Measurements from ENCODE around the gene CDYL.
A peak's percentile ranks its signal among the peaks of the same experiment; 100 is the strongest.
"Not testable (repeated sequence)": the region's sequence is repeated elsewhere in the genome, so short reads cannot be mapped to it uniquely, and the experiment has no call there.

Gene CDYL

GRCh38 chr6:4805553-4806336, 29.5 kb downstream of the CDYL start:
- DNase-seq = peak; percentile 61 to 75

- no peak for DNase-seq
Observed at GRCh38 chr6:4806337-4806725, 30.1 kb downstream of the CDYL start.

DNA sequence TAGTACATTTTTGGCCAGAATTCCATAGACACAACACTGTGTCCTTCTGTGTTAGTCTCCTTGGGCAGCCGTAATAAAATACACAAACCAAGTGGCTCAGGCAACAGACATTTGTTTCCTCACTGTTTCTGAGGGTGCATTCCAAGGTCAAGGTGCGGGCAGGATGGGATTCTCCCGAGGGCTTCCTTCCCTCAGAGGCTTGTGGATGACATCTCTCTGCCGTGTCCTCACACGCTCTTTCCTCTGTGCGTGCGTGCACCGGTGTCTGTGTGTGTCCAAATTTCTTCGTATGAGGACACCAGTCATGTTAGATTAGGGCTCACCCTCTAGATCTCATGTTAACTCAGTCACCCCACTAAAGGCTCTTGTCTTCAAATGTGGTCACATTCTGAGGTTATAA, 30.6 kb downstream of the CDYL start:
- DNase-seq = no peak

DNA sequence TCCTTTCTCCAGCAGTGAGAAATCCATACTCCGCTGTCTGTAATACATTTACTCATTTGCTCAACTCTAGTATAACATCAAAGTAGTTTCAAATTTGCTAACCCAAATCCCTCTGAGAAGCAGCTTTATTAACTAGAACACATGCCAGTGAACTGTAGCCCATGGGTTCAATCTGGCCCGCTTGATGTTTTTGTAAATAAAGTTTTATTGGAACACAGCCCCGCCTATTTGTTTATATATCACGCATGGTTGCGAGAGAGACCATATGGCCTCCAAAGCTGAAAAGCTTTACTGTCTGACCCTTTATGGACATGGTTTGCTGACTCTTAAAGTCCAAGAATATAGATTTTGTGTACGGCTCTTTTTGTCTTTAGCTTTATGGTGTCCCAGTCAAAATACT, 32.2 kb downstream of the CDYL start:
- DNase-seq = no peak

DNA sequence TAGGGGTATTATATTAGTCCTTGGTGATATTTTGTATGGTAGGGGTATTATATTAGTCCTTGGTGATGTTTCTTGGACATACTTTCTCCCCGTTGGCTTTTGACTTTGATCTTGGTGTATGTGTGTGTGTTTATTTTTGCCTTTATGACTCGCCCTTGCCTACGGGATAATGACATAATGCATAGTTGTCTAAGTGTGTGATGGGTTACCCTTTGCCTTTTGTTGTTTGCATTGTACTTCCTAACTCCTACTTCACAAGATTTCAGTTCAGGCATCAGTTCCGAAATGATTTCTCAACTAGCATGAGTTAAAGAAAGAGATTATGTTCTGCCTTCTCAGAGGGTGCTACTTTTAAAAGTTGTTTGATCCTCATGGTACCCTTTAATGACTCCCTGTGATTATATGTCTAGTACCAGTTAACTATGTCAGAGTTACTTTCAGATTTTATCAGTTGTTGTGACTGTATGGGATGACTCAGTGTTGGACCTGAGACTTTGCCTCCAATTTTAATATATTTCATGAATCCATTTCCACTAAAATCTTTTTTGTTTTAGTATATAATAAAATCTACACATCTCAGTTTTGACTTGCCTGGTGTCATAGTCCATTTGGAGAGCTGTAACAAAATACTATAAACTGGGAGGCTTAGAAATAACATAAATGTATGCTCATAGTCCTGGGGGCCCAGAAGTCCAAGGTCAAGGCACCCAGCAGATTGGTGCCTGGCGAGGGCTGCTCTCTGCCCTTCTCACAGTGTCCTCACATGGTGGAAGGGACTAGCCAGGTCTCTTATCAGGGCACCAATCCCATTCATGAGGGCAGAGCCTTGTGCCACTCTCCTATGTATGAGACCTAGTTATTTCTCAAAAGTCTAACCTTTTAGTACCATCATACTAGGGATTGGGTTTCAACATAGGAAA, 34.1 kb downstream of the CDYL start:
- no peak for DNase-seq

DNA sequence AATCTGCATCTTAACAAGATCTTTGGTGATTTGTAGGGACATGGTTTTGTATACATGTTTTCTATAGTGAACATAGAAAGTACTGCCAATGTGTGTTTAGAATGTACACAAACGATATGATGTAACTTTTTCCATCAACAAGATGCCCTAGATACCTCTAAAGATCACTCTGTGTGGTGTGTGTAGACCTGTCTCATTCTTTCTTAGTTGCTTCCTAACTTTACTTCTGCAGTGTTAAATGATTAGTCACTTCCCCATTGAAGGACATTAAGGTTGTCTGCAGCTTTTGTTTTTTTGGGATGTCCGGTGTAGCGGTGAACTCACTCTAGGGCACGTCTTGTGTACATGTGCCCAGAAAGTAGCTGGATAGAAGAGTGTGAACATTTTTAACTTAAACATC, 35.9 kb downstream of the CDYL start:
- DNase-seq = no peak

- DNase-seq = no peak
Observed at GRCh38 chr6:4813055-4813454, 36.9 kb downstream of the CDYL start.

DNA sequence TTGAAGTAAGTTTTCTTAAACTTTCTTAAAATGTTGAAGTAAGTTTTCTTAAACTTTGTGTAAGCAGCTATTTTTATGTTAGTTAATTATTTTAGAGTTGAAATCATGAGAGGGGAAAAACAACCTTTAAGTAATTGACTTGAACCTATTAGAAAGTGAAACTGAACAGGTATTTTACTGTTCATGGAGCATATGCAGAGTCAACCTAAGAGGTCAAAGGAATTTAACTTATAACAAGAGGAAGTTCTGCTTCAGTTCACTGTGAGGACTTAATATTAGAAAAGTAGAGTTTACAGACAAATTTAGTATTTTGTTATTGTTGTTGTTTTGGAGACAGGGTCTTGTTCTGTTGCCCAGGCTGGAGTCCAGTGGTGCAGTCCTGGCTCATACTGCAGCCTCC, 38.0 kb downstream of the CDYL start:
- no peak for DNase-seq

DNA sequence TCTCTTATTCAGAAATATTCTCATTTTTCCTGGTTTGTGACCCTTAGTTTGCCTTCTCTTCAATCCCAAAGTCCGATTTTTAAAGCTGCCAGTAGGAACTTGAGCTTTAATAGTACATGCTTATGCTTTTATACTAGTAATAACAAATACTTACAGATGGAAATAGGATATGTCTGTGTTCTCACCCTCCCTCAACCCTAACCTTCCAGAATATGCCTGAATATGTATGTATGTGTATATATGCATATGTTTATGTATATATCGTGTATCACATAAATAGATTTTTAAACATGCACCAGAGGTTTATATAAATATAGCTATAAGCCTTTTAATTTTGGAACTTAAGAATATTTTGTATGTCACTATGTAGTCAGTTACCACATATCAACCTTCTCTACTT, 38.8 kb downstream of the CDYL start:
- DNase-seq = no peak

- DNase-seq = no peak
Observed at GRCh38 chr6:4815584-4815983, 39.4 kb downstream of the CDYL start.

DNA sequence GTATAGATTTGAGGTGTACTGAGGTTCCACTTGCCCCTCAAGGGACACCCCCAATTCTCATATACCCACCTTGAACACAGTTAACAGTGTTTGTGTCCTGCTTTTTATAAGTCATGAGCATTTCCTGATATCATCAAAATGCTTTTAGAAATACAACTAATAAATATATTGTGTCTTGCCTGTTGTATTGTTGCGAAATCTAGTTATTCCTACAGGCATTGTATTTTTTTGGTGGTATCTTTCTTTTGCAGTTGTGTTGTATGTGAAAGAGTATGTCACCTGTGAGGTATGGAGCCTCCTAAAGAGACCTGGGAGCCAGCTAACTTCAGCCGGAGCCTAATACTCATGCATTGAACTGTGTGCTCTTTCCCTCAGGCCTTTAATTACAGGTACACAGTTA, 40.7 kb downstream of the CDYL start:
- no peak for DNase-seq

DNA sequence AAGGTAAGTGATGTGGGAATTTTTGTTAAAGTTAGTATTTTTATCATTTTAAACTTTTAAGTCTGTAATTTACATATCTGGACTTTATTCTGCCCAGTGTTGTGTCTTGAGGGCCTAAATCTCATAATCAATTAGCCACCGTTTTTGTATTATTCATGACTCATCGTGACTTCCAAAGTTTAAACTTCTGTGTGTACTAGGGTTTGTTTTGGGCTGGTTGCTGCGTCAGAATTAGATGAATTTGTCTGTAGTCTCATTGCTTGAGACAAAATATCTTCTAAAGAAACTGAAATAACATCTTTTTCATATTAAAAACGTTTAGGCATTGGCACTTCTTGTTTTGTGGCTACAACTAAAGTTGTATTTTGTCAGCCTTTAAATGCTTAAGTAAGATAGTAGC, 41.3 kb downstream of the CDYL start:
- DNase-seq = no peak

GRCh38 chr6:4818272-4818938, 42.2 kb downstream of the CDYL start:
- DNase-seq = no peak

- no peak for DNase-seq
Observed at GRCh38 chr6:4819706-4820283, 43.6 kb downstream of the CDYL start.

GRCh38 chr6:4820704-4821276, 44.6 kb downstream of the CDYL start:
- DNase-seq = no peak

DNA sequence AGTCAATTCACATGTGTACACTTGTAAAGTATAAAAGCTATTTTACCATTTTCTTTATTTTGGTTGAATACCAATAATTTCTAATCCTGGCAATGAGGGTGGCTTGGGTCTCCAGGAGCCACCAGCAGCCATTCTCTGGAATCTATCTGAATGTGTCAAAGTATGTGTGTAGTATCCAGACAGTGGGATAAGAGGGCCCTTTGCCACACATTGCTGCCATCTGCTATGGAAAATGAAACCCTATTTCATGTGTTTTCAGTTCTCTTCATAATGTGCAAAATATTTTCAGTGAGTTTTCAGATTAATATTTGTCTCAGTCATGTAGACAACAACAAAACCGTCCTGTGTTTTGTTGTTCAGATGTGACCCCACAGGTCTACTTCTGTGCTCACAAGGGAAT, 46.3 kb downstream of the CDYL start:
- DNase-seq = no peak

DNA sequence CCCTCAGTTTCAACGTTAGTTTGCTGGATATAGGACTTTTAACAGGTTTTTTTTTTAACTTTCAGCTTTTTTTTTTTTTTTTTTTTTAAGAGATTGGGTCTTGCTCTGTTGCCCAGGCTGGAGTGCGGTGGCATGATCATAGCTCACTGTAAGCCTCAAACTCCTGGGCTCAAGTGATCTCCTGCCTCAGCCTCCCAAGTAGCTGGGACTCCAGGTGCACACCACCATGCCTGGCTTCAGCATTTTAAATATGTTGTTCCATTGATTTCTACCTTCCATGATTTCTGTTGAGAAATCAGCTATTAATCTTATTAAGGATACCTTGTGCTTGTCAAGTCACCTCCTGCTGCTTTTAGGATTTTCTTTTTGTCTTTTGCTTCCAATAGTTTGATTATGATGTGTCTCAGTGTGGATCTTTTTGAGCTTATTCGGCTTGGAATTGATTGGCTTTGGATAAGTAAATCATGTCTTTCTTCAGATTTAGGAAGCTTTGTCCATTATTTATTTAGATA, 52.0 kb downstream of the CDYL start:
- DNase-seq = no peak

GRCh38 chr6:4829089-4829488, 52.9 kb downstream of the CDYL start:
- DNase-seq = no peak

DNA sequence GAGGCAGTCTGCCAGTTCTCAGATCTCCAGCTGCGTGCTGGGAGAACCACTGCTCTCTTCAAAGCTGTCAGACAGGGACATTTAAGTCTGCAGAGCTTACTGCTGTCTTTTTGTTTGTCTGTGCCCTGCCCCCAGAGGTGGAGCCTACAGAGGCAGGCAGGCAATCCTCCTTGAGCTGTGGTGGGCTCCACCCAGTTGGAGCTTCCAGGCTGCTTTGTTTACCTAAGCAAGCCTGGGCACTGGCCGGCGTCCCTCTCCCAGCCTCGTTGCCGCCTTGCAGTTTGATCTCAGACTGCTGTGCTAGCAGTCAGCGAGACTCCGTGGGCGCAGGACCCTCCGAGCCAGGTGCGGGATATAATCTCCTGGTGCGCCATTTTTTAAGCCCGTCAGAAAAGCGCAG, 59.3 kb downstream of the CDYL start:
- not testable (repeated sequence) for DNase-seq

GRCh38 chr6:4840169-4840568, 64.0 kb downstream of the CDYL start:
- no peak for DNase-seq

GRCh38 chr6:4844108-4844507, 67.9 kb downstream of the CDYL start:
- DNase-seq = no peak

DNA sequence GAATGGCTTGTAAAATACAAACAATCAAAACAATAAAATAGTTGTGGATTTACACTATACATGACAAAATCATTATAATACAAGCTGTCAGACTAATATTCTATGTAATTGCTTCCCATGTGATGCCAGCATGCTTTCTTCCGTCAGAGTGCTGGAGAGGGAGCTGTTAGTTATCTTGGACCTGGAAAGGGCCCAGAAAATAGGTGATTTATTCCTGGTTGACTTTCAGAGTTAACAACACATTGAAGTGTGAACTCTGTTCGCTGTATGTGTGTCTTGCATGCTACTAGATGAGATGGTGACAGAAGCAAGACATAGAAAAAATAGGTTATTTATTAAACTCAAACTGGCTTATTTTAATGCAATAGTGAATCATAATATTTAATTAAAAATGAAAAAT, 70.2 kb downstream of the CDYL start:
- no peak for DNase-seq
